ENCODE measurements around the gene LMOD1.

LMOD1 gene

DNA sequence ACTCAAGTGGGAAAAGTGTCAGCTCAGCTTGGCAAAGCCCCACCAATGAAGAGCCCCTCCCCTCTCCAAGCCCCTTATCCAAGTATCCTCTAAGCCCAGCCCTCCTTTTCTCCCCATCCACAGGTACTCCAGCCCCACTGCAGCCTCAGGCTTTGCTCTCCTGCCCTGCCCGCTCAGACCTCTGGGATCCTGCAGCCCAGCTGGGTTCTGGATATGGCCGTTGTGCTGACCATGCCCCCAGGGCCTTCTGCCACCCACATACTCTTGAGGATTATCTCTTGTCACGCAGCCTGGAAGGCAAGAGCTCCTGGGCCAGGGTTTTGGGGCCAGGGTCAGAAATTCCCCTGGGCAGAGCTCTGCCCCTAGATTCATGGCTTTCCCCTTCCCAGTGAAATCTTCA, 52.9 kb downstream of the LMOD1 start:
- DNase-seq (ENCODE audit: low read depth in 2 of 2), result no peak

- no peak for DNase-seq (ENCODE audit: low read depth in 2 of 2)
Observed at GRCh38 chr1:201892211-201892610, 54.1 kb downstream of the LMOD1 start.

GRCh38 chr1:201891451-201892045, 54.8 kb downstream of the LMOD1 start:
- no peak for DNase-seq (ENCODE audit: low read depth in 2 of 2)

GRCh38 chr1:201890806-201891450, 55.4 kb downstream of the LMOD1 start:
- no peak for DNase-seq (ENCODE audit: low read depth in 2 of 2)

DNA sequence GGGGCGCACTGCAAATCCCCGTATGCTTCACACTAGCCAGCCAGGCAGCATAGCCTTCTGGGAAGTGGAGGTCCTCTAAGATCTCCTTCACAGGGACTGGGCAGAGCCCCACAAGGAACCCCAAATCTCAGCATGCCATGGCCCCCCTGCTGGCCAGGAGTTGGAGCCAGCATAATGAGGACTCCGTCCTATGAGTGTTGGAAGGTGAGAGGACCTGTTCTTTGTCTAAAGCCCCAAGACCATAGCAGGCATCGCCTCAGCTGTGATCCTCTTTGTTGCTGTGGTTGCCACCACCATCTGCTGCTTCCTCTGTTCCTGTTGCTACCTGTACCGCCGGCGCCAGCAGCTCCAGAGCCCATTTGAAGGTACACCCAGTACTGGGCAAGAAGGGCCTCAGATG, 56.1 kb downstream of the LMOD1 start:
- no peak for DNase-seq (ENCODE audit: low read depth in 2 of 2)

DNA sequence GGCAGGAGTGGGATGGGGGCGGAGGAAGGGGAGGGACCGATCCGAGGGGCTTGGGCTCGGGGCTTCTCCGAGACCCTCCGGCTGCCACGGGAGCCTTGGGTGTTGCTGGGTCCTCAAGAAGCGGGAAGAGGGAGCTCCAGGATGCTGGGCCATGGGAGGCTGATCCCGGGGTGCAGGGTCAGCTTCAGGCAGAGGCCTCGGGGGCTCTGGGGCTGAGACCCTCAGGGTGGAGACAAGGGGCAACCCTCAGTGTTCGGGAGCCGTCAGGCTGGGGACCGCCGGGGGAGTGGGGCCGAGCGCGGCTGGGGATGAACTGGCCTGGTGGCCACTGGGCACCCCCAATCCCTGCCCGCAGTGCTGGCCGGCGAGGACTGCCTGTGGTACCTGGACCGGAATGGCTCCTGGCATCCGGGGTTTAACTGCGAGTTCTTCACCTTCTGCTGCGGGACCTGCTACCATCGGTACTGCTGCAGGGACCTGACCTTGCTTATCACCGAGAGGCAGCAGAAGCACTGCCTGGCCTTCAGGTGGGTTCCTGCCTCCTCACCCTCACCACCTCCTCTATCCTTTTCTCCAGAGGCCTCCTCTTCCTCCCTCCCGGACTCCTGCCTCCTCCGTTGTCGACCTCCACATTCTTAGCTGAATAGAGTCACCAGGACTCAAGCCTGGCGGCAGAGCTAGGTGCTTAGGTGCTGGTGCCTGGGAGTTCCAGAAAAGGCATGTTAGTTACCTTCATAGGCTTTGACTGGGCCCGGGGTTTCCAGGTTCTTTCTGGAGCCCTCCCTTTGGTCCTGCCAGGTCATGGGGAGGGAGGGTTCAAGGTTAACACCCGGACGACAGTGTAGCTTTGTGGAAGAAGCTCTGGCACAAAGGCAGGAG, 57.0 kb downstream of the LMOD1 start:
- DNase-seq (ENCODE audit: low read depth in 2 of 2), result no peak

- no peak for DNase-seq (ENCODE audit: low read depth in 2 of 2)
Observed at GRCh38 chr1:201888282-201889089, 57.9 kb downstream of the LMOD1 start, which contains the start of gene SHISA4. Gene SHISA4, plus strand, starts transcription at chr1:201888898. Its CDS starts 97 bp downstream, at chr1:201888995.

- no peak for DNase-seq (ENCODE audit: low read depth in 2 of 2)
Observed at GRCh38 chr1:201887116-201887866, 59.1 kb downstream of the LMOD1 start.

GRCh38 chr1:201886103-201886885, 60.1 kb downstream of the LMOD1 start:
- DNase-seq (ENCODE audit: low read depth in 2 of 2), result no peak

- no peak for DNase-seq (ENCODE audit: low read depth in 2 of 2)
Observed at GRCh38 chr1:201885531-201886075, 60.7 kb downstream of the LMOD1 start.

DNA sequence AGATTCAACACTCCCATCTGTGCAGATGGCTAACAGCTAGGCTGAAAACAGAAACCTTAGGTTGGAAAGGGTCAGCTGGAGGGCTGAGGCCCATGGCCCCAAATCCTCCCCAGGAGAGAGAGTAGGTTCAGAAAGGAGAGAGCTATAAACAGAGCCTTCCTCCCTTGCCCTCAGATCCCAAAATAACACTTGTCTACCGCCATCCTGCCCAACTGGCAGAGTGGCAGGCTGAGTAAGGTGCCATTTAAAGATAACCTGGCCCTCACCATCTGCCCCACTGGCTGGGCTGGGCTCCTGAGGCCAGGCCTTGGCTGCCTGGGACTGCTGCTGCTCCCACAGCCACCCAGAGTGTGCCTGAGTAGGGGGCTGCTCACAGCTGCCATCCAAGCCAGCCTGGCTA, 61.9 kb downstream of the LMOD1 start:
- DNase-seq (ENCODE audit: low read depth in 2 of 2), result no peak

- no peak for DNase-seq (ENCODE audit: low read depth in 2 of 2)
Observed at GRCh38 chr1:201883786-201884185, 62.6 kb downstream of the LMOD1 start.

DNA sequence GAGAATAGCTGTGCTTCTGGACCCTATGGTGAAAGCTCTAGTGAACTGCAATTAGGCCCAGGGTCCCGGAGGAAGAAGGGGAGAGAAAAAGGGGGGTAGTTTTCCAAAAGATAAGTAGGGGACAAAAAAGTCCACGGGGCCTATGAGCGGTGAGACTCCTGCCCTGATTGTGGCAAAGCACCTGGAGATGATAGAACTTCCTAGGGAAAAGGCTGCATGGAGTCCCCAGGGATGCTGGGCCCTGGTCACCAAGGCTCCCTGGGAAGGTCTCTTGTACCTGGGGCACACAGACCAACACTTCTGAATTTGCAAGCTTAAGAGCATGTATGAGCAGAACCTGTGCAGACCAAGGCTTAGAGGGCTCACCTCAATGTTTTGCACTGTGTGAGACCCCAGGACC, 63.1 kb downstream of the LMOD1 start:
- DNase-seq (ENCODE audit: low read depth in 2 of 2), result no peak

- no peak for DNase-seq (ENCODE audit: low read depth in 2 of 2)
Observed at GRCh38 chr1:201882665-201883132, 63.6 kb downstream of the LMOD1 start.

GRCh38 chr1:201881617-201882016, 64.7 kb downstream of the LMOD1 start:
- DNase-seq (ENCODE audit: low read depth in 2 of 2), result no peak

- no peak for DNase-seq (ENCODE audit: low read depth in 2 of 2)
Observed at GRCh38 chr1:201880928-201881571, 65.3 kb downstream of the LMOD1 start.

- DNase-seq (ENCODE audit: low read depth in 2 of 2), result no peak
Observed at GRCh38 chr1:201877877-201878401, 68.4 kb downstream of the LMOD1 start.

GRCh38 chr1:201876148-201876818, 70.1 kb downstream of the LMOD1 start:
- DNase-seq (ENCODE audit: low read depth in 2 of 2), result no peak

DNA sequence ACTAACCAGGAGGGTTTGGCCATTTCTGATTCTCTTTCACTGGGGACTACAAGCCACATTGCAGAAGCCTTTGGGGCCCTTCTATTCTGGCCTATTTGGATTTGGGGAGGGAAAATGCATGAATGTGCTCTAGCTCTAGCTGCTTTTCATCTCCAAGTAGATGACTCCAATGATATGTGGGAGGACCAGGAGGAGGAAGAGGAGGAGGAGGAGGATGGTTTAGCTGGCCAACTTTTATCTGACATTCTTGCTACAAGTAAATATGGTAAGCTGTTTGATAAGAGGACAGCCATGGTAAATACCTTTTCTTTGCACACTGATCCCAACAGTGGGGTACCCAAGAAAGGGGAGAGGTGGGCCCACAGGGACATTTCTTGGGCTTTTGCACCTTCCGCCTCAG, 71.7 kb downstream of the LMOD1 start:
- no peak for DNase-seq (ENCODE audit: low read depth in 2 of 2)
